Endothelial cell of umbilical vein (primary cell): ENCODE results near the gene KPNA1. TPM values are rescaled to one million over a fixed set of nuclear protein-coding genes. Genes with fewer than 3 reads are reported as not detected.

Experiments
- BruUV-seq: library from RNA; stranded (reverse); fragments of 400-500 nt; replicated peaks from 2 replicates; lab custom pipeline; 2021; lab: Mats Ljungman, UMichigan
- CTCF ChIA-PET: fragments of 300-600, 350-600 bp; sonication (Branson Sonifier 250); formaldehyde crosslinking; loops from one replicate; lab custom pipeline; 2021; ENCODE audit warnings: antibody characterized with exemption, inconsistent platforms; lab: Charles Lee
- POLR2A ChIA-PET: fragments of 300-600, 350-600 bp; sonication (Branson Sonifier 250); formaldehyde crosslinking; loops from one replicate; lab custom pipeline; 2021; ENCODE audit warnings: antibody characterized with exemption, inconsistent platforms; lab: Charles Lee
- DNase-seq: peaks from one replicate; pipeline ENCODE4 v3.0.0-alpha.2; 2011; ENCODE audit warnings: low read depth, low spot score
- FAIRE-seq: peaks from 2 replicates; lab custom pipeline; 2011; peaks lifted over from hg19 to GRCh38; lab: Jason Lieb, UNC
- H2AFZ ChIP-seq: 2 replicates; pipeline ENCODE4 v1.6.0; 2012; ENCODE audit warnings: low read depth, low read length, control low read depth, inconsistent platforms
- H3K27ac ChIP-seq: 2 replicates; pipeline ENCODE4 v1.5.1; 2011; ENCODE audit warnings: low read depth, mild to moderate bottlenecking, control low read depth, low read length, moderate library complexity; ENCODE audit not compliant: insufficient read depth
- H3K27me3 ChIP-seq, 2 experiments: 2 replicates each; pipeline versions ENCODE4 v1.6.0 to v1.6.1; 2011; ENCODE audit warnings: low read length in 2 of 2, mixed read lengths in 1 of 2; ENCODE audit not compliant: control insufficient read depth in 2 of 2, insufficient read depth in 2 of 2
- H3K36me3 ChIP-seq, 2 experiments: 2 replicates in 1 of 2; 3 replicates in 1 of 2; pipeline ENCODE4 v1.5.1; 2011; ENCODE audit warnings: low read length in 2 of 2, mild to moderate bottlenecking in 1 of 2, moderate library complexity in 1 of 2; ENCODE audit not compliant: control insufficient read depth in 2 of 2, insufficient read depth in 2 of 2; ENCODE audit errors: extremely low read depth in 1 of 2
- H3K4me1 ChIP-seq: 3 replicates; pipeline ENCODE4 v1.5.1; 2011; ENCODE audit warnings: mild to moderate bottlenecking, low read length; ENCODE audit not compliant: control insufficient read depth, insufficient read depth; ENCODE audit errors: extremely low read depth
- H3K4me2 ChIP-seq: 2 replicates; pipeline ENCODE4 v1.6.1; 2011; ENCODE audit warnings: low read length, control low read depth, mixed read lengths; ENCODE audit not compliant: insufficient read depth
- H3K4me3 ChIP-seq, 3 experiments: fragments of 200-600 bp in 1 of 3; sonication (generic), shearing (Covaris generic) in 1 of 3; replicated peaks in 1 of 3; 2 replicates each; pipeline ENCODE4 v1.5.1; 2011 to 2016; ENCODE audit warnings: control low read depth in 3 of 3, low read length in 3 of 3, mild to moderate bottlenecking in 2 of 3, inconsistent platforms in 1 of 3, low read depth in 1 of 3, moderate library complexity in 1 of 3; ENCODE audit not compliant: insufficient read depth in 1 of 3
- H3K79me2 ChIP-seq: 2 replicates; pipeline ENCODE4 v1.6.0; 2012; ENCODE audit warnings: low read length, inconsistent platforms; ENCODE audit not compliant: control insufficient read depth, insufficient read depth
- H3K9ac ChIP-seq: replicated peaks from 2 replicates; pipeline ENCODE3; 2011; ENCODE audit warnings: low read length, control low read depth; ENCODE audit not compliant: insufficient read depth; ENCODE audit errors: extremely low read depth
- H3K9me1 ChIP-seq: replicated peaks from 3 replicates; pipeline ENCODE4 v1.6.0; 2011; ENCODE audit warnings: mild to moderate bottlenecking, low read length; ENCODE audit not compliant: control insufficient read depth, insufficient read depth; ENCODE audit errors: extremely low read depth
- H3K9me3 ChIP-seq: replicated peaks from 2 replicates; pipeline ENCODE4 v1.5.1; 2012; ENCODE audit warnings: low read length, inconsistent platforms; ENCODE audit not compliant: control insufficient read depth, insufficient read depth
- H4K20me1 ChIP-seq: replicated peaks from 2 replicates; pipeline ENCODE3; 2011; ENCODE audit warnings: mild to moderate bottlenecking, low read length; ENCODE audit not compliant: control insufficient read depth, insufficient read depth; ENCODE audit errors: extremely low read depth
- EZH2 ChIP-seq: IDR thresholded peaks from 2 replicates; pipeline ENCODE4 v1.6.1; 2012; ENCODE audit warnings: borderline replicate concordance, low read depth, mild to moderate bottlenecking, moderate library complexity, low read length, inconsistent platforms; ENCODE audit not compliant: severe bottlenecking
- FOS ChIP-seq: IDR thresholded peaks from 2 replicates; pipeline ENCODE4 v1.6.1; 2011; ENCODE audit warnings: mild to moderate bottlenecking, low read length, moderate library complexity, borderline replicate concordance; ENCODE audit not compliant: insufficient read depth
- GATA2 ChIP-seq: IDR thresholded peaks from 2 replicates; pipeline ENCODE4 v1.7.0; 2011; ENCODE audit warnings: low read depth, mild to moderate bottlenecking, moderate library complexity, mixed read lengths, low read length; ENCODE audit not compliant: insufficient read length, insufficient read depth
- JUN ChIP-seq: IDR thresholded peaks from 2 replicates; pipeline ENCODE4 v1.6.1; 2011; ENCODE audit warnings: borderline replicate concordance, low read depth; ENCODE audit not compliant: insufficient read length, insufficient read depth
- MYC ChIP-seq: IDR thresholded peaks from one replicate; pipeline ENCODE4 v1.6.1; 2011; ENCODE audit warnings: mild to moderate bottlenecking, low read depth, low read length
- POLR2A ChIP-seq: IDR thresholded peaks from 2 replicates; pipeline ENCODE4 v1.6.1; 2012; ENCODE audit warnings: low read depth, mild to moderate bottlenecking, control low read depth, low read length
- POLR2AphosphoS5 ChIP-seq: IDR thresholded peaks from 2 replicates; pipeline ENCODE4 v1.6.1; 2012; ENCODE audit warnings: low read depth, mild to moderate bottlenecking, control low read depth, low read length, moderate library complexity; ENCODE audit not compliant: insufficient read depth
- dilution Hi-C: fragments of 300-500 bp; cut with MboI; formaldehyde crosslinking; loops from one replicate; pipeline ENCODE4 v1.15.0; 2019; ENCODE audit warnings: low sequenced_read_pairs; ENCODE audit not compliant: extremely low pct_ligation_motif_present
- intact Hi-C: fragments of 100-400 bp; cut with micrococcal nuclease; formaldehyde crosslinking; loops from one replicate; pipeline ENCODE4 v1.10.0; 2022
- polyA plus RNA-seq, 4 experiments: library from polyadenylated mRNA; depleted of rRNA in 3 of 4; stranded (reverse) in 3 of 4; unstranded in 1 of 4; fragments of >200 nt; gene quantifications; 2 replicates each; pipeline versions ENCODE4 v1.2.1 to v1.2.3, GENCODE V29; 2011 to 2012; ENCODE audit warnings: missing spikeins in 1 of 4
- total RNA-seq: library from RNA; stranded (reverse); gene quantifications from 2 replicates; pipeline ENCODE4 v1.2.3, GENCODE V29; 2021
- TF ChIP-seq, protein P1 (sequence below), 2 donors: IDR thresholded peaks; 1 replicate in 1 of 2; 2 replicates in 1 of 2; pipeline ENCODE4 v1.5.1; 2011; ENCODE audit warnings: low read length in 2 of 2, mild to moderate bottlenecking in 2 of 2, moderate library complexity in 2 of 2, control low read depth in 1 of 2, inconsistent platforms in 1 of 2, low read depth in 1 of 2; ENCODE audit not compliant: insufficient read depth in 1 of 2; ENCODE audit errors: extremely low read depth in 1 of 2
- TF ChIP-seq, protein P2 (sequence below): IDR thresholded peaks from 2 replicates; pipeline ENCODE4 v1.6.1; 2011; ENCODE audit not compliant: insufficient read depth, insufficient read length

Gene KPNA1
- total and polyA plus RNA-seq, 2 donors (not counting 3 experiments of a cell fraction or from before 2014, with no cell fraction given), result 24.4 to 110 TPM

DNA sequence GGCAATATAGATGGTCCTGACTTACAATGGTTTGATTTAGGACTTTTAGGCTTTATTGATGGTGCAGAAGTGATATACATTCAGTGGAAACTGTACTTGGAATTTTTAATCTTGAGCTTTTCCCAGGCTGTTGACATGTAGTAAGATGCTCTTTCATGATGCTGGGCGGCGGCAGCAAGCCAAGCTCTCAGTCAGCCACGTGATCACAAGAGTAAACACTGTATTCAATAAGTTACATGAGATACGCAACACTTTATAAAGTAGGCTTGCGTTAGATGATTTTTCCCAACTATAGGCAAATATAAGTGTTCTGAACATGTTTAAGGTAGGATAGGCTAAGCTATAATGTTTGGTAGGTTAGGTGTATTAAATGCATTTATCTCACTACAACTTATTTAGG lies 31.4 kb upstream of the KPNA1 start:
- H4K20me1 ChIP-seq, result no peaks in the 10 kb centered on the region
- ChIA-PET POLR2A (no interaction called here), CTCF (no interaction called here)

More for the DNA sequence above, 31.4 kb upstream of the KPNA1 start:
- no peak for TF ChIP-seq FOS
- TF ChIP-seq EZH2, result no peak
- TF ChIP-seq MYC, result no peak
- no peak for TF ChIP-seq JUN
- TF ChIP-seq, protein P1, sequence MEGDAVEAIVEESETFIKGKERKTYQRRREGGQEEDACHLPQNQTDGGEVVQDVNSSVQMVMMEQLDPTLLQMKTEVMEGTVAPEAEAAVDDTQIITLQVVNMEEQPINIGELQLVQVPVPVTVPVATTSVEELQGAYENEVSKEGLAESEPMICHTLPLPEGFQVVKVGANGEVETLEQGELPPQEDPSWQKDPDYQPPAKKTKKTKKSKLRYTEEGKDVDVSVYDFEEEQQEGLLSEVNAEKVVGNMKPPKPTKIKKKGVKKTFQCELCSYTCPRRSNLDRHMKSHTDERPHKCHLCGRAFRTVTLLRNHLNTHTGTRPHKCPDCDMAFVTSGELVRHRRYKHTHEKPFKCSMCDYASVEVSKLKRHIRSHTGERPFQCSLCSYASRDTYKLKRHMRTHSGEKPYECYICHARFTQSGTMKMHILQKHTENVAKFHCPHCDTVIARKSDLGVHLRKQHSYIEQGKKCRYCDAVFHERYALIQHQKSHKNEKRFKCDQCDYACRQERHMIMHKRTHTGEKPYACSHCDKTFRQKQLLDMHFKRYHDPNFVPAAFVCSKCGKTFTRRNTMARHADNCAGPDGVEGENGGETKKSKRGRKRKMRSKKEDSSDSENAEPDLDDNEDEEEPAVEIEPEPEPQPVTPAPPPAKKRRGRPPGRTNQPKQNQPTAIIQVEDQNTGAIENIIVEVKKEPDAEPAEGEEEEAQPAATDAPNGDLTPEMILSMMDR (IDR thresholded peaks at IDR 0.05; ENCODE audit: extremely low read depth in 1 of 2, insufficient read depth in 1 of 2, low read depth in 1 of 2, low read length in 2 of 2), result no peak
- TF ChIP-seq, protein P2, sequence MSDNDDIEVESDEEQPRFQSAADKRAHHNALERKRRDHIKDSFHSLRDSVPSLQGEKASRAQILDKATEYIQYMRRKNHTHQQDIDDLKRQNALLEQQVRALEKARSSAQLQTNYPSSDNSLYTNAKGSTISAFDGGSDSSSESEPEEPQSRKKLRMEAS, result no peak
- TF ChIP-seq POLR2AphosphoS5, result no peak
- TF ChIP-seq GATA2, result no peak
- TF ChIP-seq POLR2A, result no peak
- no TSS peak for BruUV-seq
- H3K4me2 ChIP-seq, result no peak overlapping the region
- H3K9me3 ChIP-seq, result no peaks in the 10 kb centered on the region
- H3K27ac ChIP-seq, result no peak overlapping the region
- dilution Hi-C loops, result no loop called here
- no peak overlapping the region for H3K9ac ChIP-seq
- DNase-seq (no peak), FAIRE-seq (no peak)
- H3K4me1 ChIP-seq, result no peaks in the 10 kb centered on the region
- no peaks in the 10 kb centered on the region for H3K27me3 ChIP-seq
- H3K79me2 ChIP-seq, result no peaks in the 10 kb centered on the region
- no peak overlapping the region for H3K4me3 ChIP-seq
- no peaks in the 10 kb centered on the region for H3K36me3 ChIP-seq
- H2AFZ ChIP-seq, result no peak overlapping the region
- intact Hi-C loops, result no loop called here
- H3K9me1 ChIP-seq, result no peaks in the 10 kb centered on the region
